ENCODE results near the gene SSTR4. TPM values are rescaled to one million over a fixed set of nuclear protein-coding genes. Genes with fewer than 3 reads are reported as not detected.

SSTR4 gene
- total and polyA plus RNA-seq, 2 donors (not counting 1 experiment from before 2014, with no cell fraction given), result not detected

GRCh38 chr20:23033918-23034317, 1.2 kb upstream of the SSTR4 start:
- no peaks in the 10 kb centered on the region for H3K9me3 ChIP-seq (ENCODE audit: control insufficient read depth, insufficient read depth, low read depth, low read length)
- H3K4me2 ChIP-seq (ENCODE audit: extremely low read depth, insufficient read depth, low read length), result no peak overlapping the region
- no peak overlapping the region for H3K27ac ChIP-seq (ENCODE audit: insufficient read depth, low read length)
- TF ChIP-seq CTCF (conservative IDR thresholded peaks at IDR 0.05 in 1 of 2, IDR thresholded peaks at IDR 0.05 in 1 of 2; ENCODE audit: low read depth in 1 of 2, low read length in 2 of 2), result no peak
- TF ChIP-seq EZH2 (IDR thresholded peaks at IDR 0.05; ENCODE audit: low read length, missing control alignments), result no peak
- H3K79me2 ChIP-seq (ENCODE audit: control insufficient read depth, insufficient read depth, low read length), result no peaks in the 10 kb centered on the region
- no peaks in the 10 kb centered on the region for H3K36me3 ChIP-seq (ENCODE audit: control insufficient read depth, insufficient read depth, low read length)
- H2AFZ ChIP-seq (ENCODE audit: low read length), result no peak overlapping the region
- peaks cover 15% of the 10 kb centered on the region for H3K27me3 ChIP-seq (ENCODE audit: control insufficient read depth, insufficient read depth, low read length)
- H3K9ac ChIP-seq (ENCODE audit: insufficient read depth, low read length), result no peak overlapping the region
- H3K4me3 ChIP-seq (replicated peaks in 1 of 4; ENCODE audit: control extremely low read depth in 1 of 4, insufficient read depth in 1 of 4, low read depth in 3 of 4, low read length in 4 of 4), result no peak overlapping the region
- no peaks in the 10 kb centered on the region for H4K20me1 ChIP-seq (ENCODE audit: control insufficient read depth, extremely low read depth, insufficient read depth, low read length)
- DNase-seq (ENCODE audit: low read depth in 2 of 2), result no peak
- H3K4me1 ChIP-seq (ENCODE audit: control insufficient read depth, extremely low read depth, insufficient read depth, low read length), result no peaks in the 10 kb centered on the region

DNA sequence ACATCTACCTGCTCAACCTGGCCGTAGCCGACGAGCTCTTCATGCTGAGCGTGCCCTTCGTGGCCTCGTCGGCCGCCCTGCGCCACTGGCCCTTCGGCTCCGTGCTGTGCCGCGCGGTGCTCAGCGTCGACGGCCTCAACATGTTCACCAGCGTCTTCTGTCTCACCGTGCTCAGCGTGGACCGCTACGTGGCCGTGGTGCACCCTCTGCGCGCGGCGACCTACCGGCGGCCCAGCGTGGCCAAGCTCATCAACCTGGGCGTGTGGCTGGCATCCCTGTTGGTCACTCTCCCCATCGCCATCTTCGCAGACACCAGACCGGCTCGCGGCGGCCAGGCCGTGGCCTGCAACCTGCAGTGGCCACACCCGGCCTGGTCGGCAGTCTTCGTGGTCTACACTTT, 619 bp downstream of the SSTR4 start:
- peaks cover 15% of the 10 kb centered on the region for H3K27me3 ChIP-seq (ENCODE audit: control insufficient read depth, insufficient read depth, low read length)
- no peaks in the 10 kb centered on the region for H4K20me1 ChIP-seq (ENCODE audit: control insufficient read depth, extremely low read depth, insufficient read depth, low read length)
- H3K9me3 ChIP-seq (ENCODE audit: control insufficient read depth, insufficient read depth, low read depth, low read length), result no peaks in the 10 kb centered on the region
- no peaks in the 10 kb centered on the region for H3K36me3 ChIP-seq (ENCODE audit: control insufficient read depth, insufficient read depth, low read length)
- H3K4me1 ChIP-seq (ENCODE audit: control insufficient read depth, extremely low read depth, insufficient read depth, low read length), result no peaks in the 10 kb centered on the region
- H2AFZ ChIP-seq (ENCODE audit: low read length), result no peak overlapping the region
- no peak for DNase-seq (ENCODE audit: low read depth in 2 of 2)
- no peak for TF ChIP-seq CTCF (conservative IDR thresholded peaks at IDR 0.05 in 1 of 2, IDR thresholded peaks at IDR 0.05 in 1 of 2; ENCODE audit: low read depth in 1 of 2, low read length in 2 of 2)
- TF ChIP-seq EZH2 (IDR thresholded peaks at IDR 0.05; ENCODE audit: low read length, missing control alignments), result no peak
- H3K4me2 ChIP-seq (ENCODE audit: extremely low read depth, insufficient read depth, low read length), result no peak overlapping the region
- no peaks in the 10 kb centered on the region for H3K79me2 ChIP-seq (ENCODE audit: control insufficient read depth, insufficient read depth, low read length)
- H3K9ac ChIP-seq (ENCODE audit: insufficient read depth, low read length), result no peak overlapping the region
- no peak overlapping the region for H3K4me3 ChIP-seq (replicated peaks in 1 of 4; ENCODE audit: control extremely low read depth in 1 of 4, insufficient read depth in 1 of 4, low read depth in 3 of 4, low read length in 4 of 4)
- H3K27ac ChIP-seq (ENCODE audit: insufficient read depth, low read length), result no peak overlapping the region

DNA sequence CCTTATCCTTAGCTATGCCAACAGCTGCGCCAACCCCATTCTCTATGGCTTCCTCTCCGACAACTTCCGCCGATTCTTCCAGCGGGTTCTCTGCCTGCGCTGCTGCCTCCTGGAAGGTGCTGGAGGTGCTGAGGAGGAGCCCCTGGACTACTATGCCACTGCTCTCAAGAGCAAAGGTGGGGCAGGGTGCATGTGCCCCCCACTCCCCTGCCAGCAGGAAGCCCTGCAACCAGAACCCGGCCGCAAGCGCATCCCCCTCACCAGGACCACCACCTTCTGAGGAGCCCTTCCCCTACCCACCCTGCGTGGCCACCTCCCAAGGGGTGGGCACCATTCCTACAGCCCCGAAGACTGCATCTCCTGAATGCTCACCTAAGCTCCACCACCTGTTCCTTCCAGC, 1.3 kb downstream of the SSTR4 start:
- Histone ChIP-seq H3K36me3 (ENCODE audit: control insufficient read depth, insufficient read depth, low read length) (no peaks in the 10 kb centered on the region), H3K4me2 (ENCODE audit: extremely low read depth, insufficient read depth, low read length) (no peak overlapping the region), H3K9ac (ENCODE audit: insufficient read depth, low read length) (no peak overlapping the region), H3K79me2 (ENCODE audit: control insufficient read depth, insufficient read depth, low read length) (no peaks in the 10 kb centered on the region), H2AFZ (ENCODE audit: low read length) (no peak overlapping the region), H3K4me1 (ENCODE audit: control insufficient read depth, extremely low read depth, insufficient read depth, low read length) (no peaks in the 10 kb centered on the region), H4K20me1 (ENCODE audit: control insufficient read depth, extremely low read depth, insufficient read depth, low read length) (no peaks in the 10 kb centered on the region), H3K27me3 (ENCODE audit: control insufficient read depth, insufficient read depth, low read length) (peaks cover 15% of the 10 kb centered on the region), H3K4me3 (replicated peaks in 1 of 4; ENCODE audit: control extremely low read depth in 1 of 4, insufficient read depth in 1 of 4, low read depth in 3 of 4, low read length in 4 of 4) (no peak overlapping the region), H3K27ac (ENCODE audit: insufficient read depth, low read length) (no peak overlapping the region), H3K9me3 (ENCODE audit: control insufficient read depth, insufficient read depth, low read depth, low read length) (no peaks in the 10 kb centered on the region)
- DNase-seq (ENCODE audit: low read depth in 2 of 2), result no peak
- TF ChIP-seq CTCF (conservative IDR thresholded peaks at IDR 0.05 in 1 of 2, IDR thresholded peaks at IDR 0.05 in 1 of 2; ENCODE audit: low read depth in 1 of 2, low read length in 2 of 2) (no peak), EZH2 (IDR thresholded peaks at IDR 0.05; ENCODE audit: low read length, missing control alignments) (no peak)
